GM23338 (cell line): ENCODE data around the gene CTU1. TPM values are rescaled to one million over a fixed set of nuclear protein-coding genes. Genes with fewer than 3 reads are reported as not detected.

Source experiments
- ATAC-seq: fragments of 200-7000 bp; cut with Tn5 transposase; 3 replicates; pipeline ENCODE4 v1.9.1; 2020
- DNase-seq: peaks from one replicate; pipeline ENCODE4 v3.0.0-alpha.2; 2015; ENCODE audit warnings: low spot score
- H2AFZ ChIP-seq: fragments of 200-600 bp; sonication (generic); 2 replicates; pipeline ENCODE4 v1.8.0; 2016; ENCODE audit warnings: antibody characterized with exemption, mild to moderate bottlenecking, moderate library complexity
- H3F3A ChIP-seq: fragments of 200-600 bp; sonication (generic); replicated peaks from 2 replicates; pipeline ENCODE4 v1.8.0; 2017; ENCODE audit warnings: antibody characterized with exemption, mixed run types, low read depth
- H3K27ac ChIP-seq: fragments of 200-600 bp; sonication (generic); 2 replicates; pipeline ENCODE4 v1.6.1; 2016; ENCODE audit warnings: low read depth
- H3K27me3 ChIP-seq: fragments of 200-600 bp; sonication (generic); 2 replicates; pipeline ENCODE4 v1.8.0; 2016; ENCODE audit warnings: mild to moderate bottlenecking, mixed run types, moderate library complexity; ENCODE audit not compliant: insufficient read depth
- H3K36me3 ChIP-seq: fragments of 200-600 bp; sonication (generic); 2 replicates; pipeline ENCODE4 v1.8.0; 2016; ENCODE audit warnings: mild to moderate bottlenecking; ENCODE audit not compliant: insufficient read depth
- H3K4me1 ChIP-seq: fragments of 200-600 bp; sonication (generic); 2 replicates; pipeline ENCODE4 v1.8.0; 2016; ENCODE audit warnings: mild to moderate bottlenecking, moderate library complexity; ENCODE audit not compliant: insufficient read depth
- H3K4me2 ChIP-seq: fragments of 200-600 bp; sonication (generic); 2 replicates; pipeline ENCODE4 v1.7.1; 2017; ENCODE audit warnings: mixed run types
- H3K4me3 ChIP-seq: fragments of 200-600 bp; sonication (generic); 2 replicates; pipeline ENCODE4 v1.6.1; 2016; ENCODE audit warnings: mixed run types
- H3K79me2 ChIP-seq: fragments of 200-600 bp; sonication (generic); replicated peaks from 2 replicates; pipeline ENCODE4 v1.8.0; 2017; ENCODE audit warnings: mild to moderate bottlenecking; ENCODE audit not compliant: insufficient read depth
- H3K9me2 ChIP-seq: fragments of 200-600 bp; sonication (generic); 2 replicates; pipeline ENCODE4 v1.8.0; 2017; ENCODE audit not compliant: insufficient read depth
- H4K20me1 ChIP-seq: fragments of 200-600 bp; sonication (generic); replicated peaks from 2 replicates; pipeline ENCODE4 v1.8.0; 2017; ENCODE audit warnings: mild to moderate bottlenecking; ENCODE audit not compliant: insufficient read depth
- H3K27ac Mint-ChIP-seq: 2 replicates; pipeline ENCODE4 v1.8.0; 2020; ENCODE audit warnings: inconsistent platforms, mild to moderate bottlenecking, moderate library complexity, mixed read lengths
- H3K27me3 Mint-ChIP-seq: 3 replicates; pipeline ENCODE4 v1.8.0; 2022; ENCODE audit warnings: low read depth, mild to moderate bottlenecking, moderate library complexity, mixed read lengths, inconsistent platforms; ENCODE audit not compliant: insufficient read depth, poor library complexity
- H3K36me3 Mint-ChIP-seq: 3 replicates; pipeline ENCODE4 v1.8.0; 2021; ENCODE audit warnings: low read depth, mild to moderate bottlenecking, inconsistent platforms, moderate library complexity, mixed read lengths
- H3K4me1 Mint-ChIP-seq: 3 replicates; pipeline ENCODE4 v1.8.0; 2020; ENCODE audit warnings: mild to moderate bottlenecking, inconsistent platforms, mixed read lengths
- H3K4me3 Mint-ChIP-seq: 3 replicates; pipeline ENCODE4 v1.8.0; 2021; ENCODE audit warnings: moderate library complexity, mild to moderate bottlenecking, inconsistent platforms, mixed read lengths
- H3K9me3 Mint-ChIP-seq: 3 replicates; pipeline ENCODE4 v1.8.0; 2020; ENCODE audit warnings: moderate library complexity, mild to moderate bottlenecking, inconsistent platforms, mixed read lengths
- CREB1 ChIP-seq: fragments of 250-450 bp; sonication (Bioruptor Pico); IDR thresholded peaks from 2 replicates; pipeline ENCODE4 v1.5.0; 2020; ENCODE audit warnings: low read depth, mild to moderate bottlenecking, moderate library complexity
- CTCF ChIP-seq, 2 experiments: fragments of 200-600 bp in 1 of 2; sonication (generic) in 1 of 2; conservative IDR thresholded peaks; 2 replicates each; pipeline versions ENCODE4 v1.5.1 to v1.6.1; 2016 to 2017; ENCODE audit warnings: antibody characterized with exemption in 2 of 2, low read depth in 2 of 2, mild to moderate bottlenecking in 2 of 2, moderate library complexity in 1 of 2
- ETS1 ChIP-seq: IDR thresholded peaks from 2 replicates; pipeline ENCODE4 v1.6.1; 2016; ENCODE audit warnings: antibody characterized with exemption
- EZH2 ChIP-seq: fragments of 200-600 bp; sonication (generic); IDR thresholded peaks from one replicate; pipeline ENCODE4 v1.8.0; 2017; ENCODE audit warnings: antibody characterized with exemption, mild to moderate bottlenecking, low read depth; ENCODE audit not compliant: unreplicated experiment
- EZH2phosphoT487 ChIP-seq: fragments of 200-600 bp; sonication (generic); IDR thresholded peaks from one replicate; pipeline ENCODE4 v1.8.1; 2018; ENCODE audit warnings: antibody characterized with exemption; ENCODE audit not compliant: unreplicated experiment
- JUNB ChIP-seq: IDR thresholded peaks from one replicate; pipeline ENCODE4 v1.6.1; 2016; ENCODE audit warnings: antibody characterized with exemption; ENCODE audit not compliant: unreplicated experiment
- NANOG ChIP-seq: IDR thresholded peaks from 2 replicates; pipeline ENCODE4 v1.6.1; 2016; ENCODE audit warnings: antibody characterized with exemption, borderline replicate concordance
- POLR2AphosphoS5 ChIP-seq: IDR thresholded peaks from 2 replicates; pipeline ENCODE4 v1.6.1; 2016; ENCODE audit warnings: antibody characterized with exemption, low read depth
- REST ChIP-seq: IDR thresholded peaks from one replicate; pipeline ENCODE4 v1.6.1; 2018; ENCODE audit warnings: antibody characterized with exemption; ENCODE audit not compliant: unreplicated experiment
- STAT1 ChIP-seq: IDR thresholded peaks from one replicate; pipeline ENCODE4 v1.6.1; 2016; ENCODE audit warnings: antibody characterized with exemption; ENCODE audit not compliant: unreplicated experiment
- ZNF114 ChIP-seq: fragments of 250-450 bp; sonication (Bioruptor Pico); IDR thresholded peaks from 2 replicates; pipeline ENCODE4 v1.5.0; 2020; ENCODE audit warnings: mild to moderate bottlenecking, moderate library complexity
- ZNF331 ChIP-seq: fragments of 250-450 bp; sonication (Bioruptor Pico); IDR thresholded peaks from 2 replicates; pipeline ENCODE4 v1.5.0; 2020; ENCODE audit warnings: low read depth, mild to moderate bottlenecking, moderate library complexity
- ZNF462 ChIP-seq: fragments of 250-450 bp; sonication (Bioruptor Pico); IDR thresholded peaks from 2 replicates; pipeline ENCODE4 v1.5.0; 2020; ENCODE audit warnings: mild to moderate bottlenecking, moderate library complexity
- polyA plus RNA-seq: library from polyadenylated mRNA; unstranded; fragments of >200 nt; fragmentation: Nextera tagmentation; extraction: Ambion mirVana; gene quantifications from 2 replicates; pipeline ENCODE4 v1.2.1, GENCODE V29; 2016
- total RNA-seq: library from RNA; depleted of rRNA; stranded (reverse); fragments of >200 nt; shearing (Covaris generic); gene quantifications from 2 replicates; pipeline ENCODE4 v1.2.3, GENCODE V29; 2014

CTU1 gene
- total and polyA plus RNA-seq, 2 experiments from 2014 or later: 3.7 to 18.8 TPM

GRCh38 chr19:51127032-51127431 is 18.8 kb upstream of the CTU1 start:
- Mint-ChIP-seq H3K36me3 (no peaks in the 10 kb centered on the region; the same call in 2 of the 3 replicates), H3K27me3 (peaks cover 16% of the 10 kb centered on the region), H3K4me1 (no peaks in the 10 kb centered on the region), H3K4me3 (no peak overlapping the region), H3K9me3 (no peaks in the 10 kb centered on the region; the same call in 1 of the 3 replicates), H3K27ac (no peak overlapping the region)
- Histone ChIP-seq H3K27me3 (no peaks in the 10 kb centered on the region), H4K20me1 (no peaks in the 10 kb centered on the region), H3K36me3 (no peaks in the 10 kb centered on the region), H3K9me2 (no peaks in the 10 kb centered on the region), H3K79me2 (no peaks in the 10 kb centered on the region), H3K4me2 (no peak overlapping the region), H3K4me3 (no peak overlapping the region), H3K27ac (no peak overlapping the region), H3K4me1 (no peaks in the 10 kb centered on the region), H3F3A (no peaks in the 10 kb centered on the region), H2AFZ (no peak overlapping the region)
- no peak for DNase-seq
- no peak for ATAC-seq
- TF ChIP-seq NANOG: no peak
- no peak for TF ChIP-seq CTCF (conservative IDR thresholded peaks at IDR 0.05; ENCODE audit: low read depth in 2 of 2)
- no peak for TF ChIP-seq ETS1
- TF ChIP-seq ZNF462 (CRISPR knock-in tag): no peak
- TF ChIP-seq POLR2AphosphoS5: no peak
- TF ChIP-seq CREB1: no peak
- no peak for TF ChIP-seq REST
- no peak for TF ChIP-seq STAT1
- TF ChIP-seq ZNF331 (CRISPR knock-in tag): no peak
- no peak for TF ChIP-seq EZH2
- no peak for TF ChIP-seq JUNB
- no peak for TF ChIP-seq ZNF114 (CRISPR knock-in tag)
- TF ChIP-seq EZH2phosphoT487: no peak
